ENCODE data around the gene RYR2. TPM values are rescaled to one million over a fixed set of nuclear protein-coding genes. Genes with fewer than 3 reads are reported as not detected.

RYR2 gene
- total RNA-seq, 1 experiment from 2014 or later, result 3.4 TPM

DNA sequence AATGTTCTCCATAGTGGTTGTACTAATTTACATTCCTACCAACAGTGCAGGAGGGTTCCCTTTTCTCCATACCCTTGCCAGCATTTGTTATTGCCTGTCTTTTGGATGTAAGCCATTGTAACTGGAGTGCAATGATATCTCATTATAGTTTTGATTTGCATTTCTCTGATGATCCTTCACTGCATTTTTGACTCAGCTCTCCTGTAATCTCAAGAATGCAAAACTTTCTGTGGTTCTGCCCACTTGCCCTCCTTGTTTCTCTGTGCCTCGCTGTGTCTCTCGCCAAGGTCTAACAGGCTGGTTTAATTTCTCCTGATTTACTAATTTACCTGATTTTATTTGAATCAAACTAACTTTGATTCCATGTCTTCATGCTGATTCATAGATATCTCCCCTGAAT, 440.8 kb downstream of the RYR2 start:
- no peak overlapping the region for H4K5ac ChIP-seq (ENCODE audit: insufficient read length, low read depth, low read length)
- H3K23me2 ChIP-seq (ENCODE audit: insufficient read length, low read depth, low read length, poor library complexity, severe bottlenecking), result no peaks in the 10 kb centered on the region
- no peak overlapping the region for H3K27ac ChIP-seq (ENCODE audit: insufficient read length, low read depth, low read length)
- no peaks in the 10 kb centered on the region for H3K27me3 ChIP-seq (ENCODE audit: insufficient read depth, low read length)
- no peaks in the 10 kb centered on the region for H4K20me1 ChIP-seq (ENCODE audit: control insufficient read depth, insufficient read depth, insufficient read length)
- no peak overlapping the region for H3K4me3 Mint-ChIP-seq
- no peaks in the 10 kb centered on the region for H3K4me1 Mint-ChIP-seq
- no peaks in the 10 kb centered on the region for H3K36me3 Mint-ChIP-seq (ENCODE audit: insufficient read depth in 1 of 3, low read depth in 3 of 3)
- no peak overlapping the region for H3K14ac ChIP-seq (ENCODE audit: insufficient read depth, low read length)
- H2AFZ ChIP-seq (ENCODE audit: low read length), result no peak overlapping the region
- no peak overlapping the region for H3K56ac ChIP-seq (ENCODE audit: insufficient read length, low read depth, low read length)
- no peak overlapping the region for H3T11ph ChIP-seq (ENCODE audit: low read length)
- no peak overlapping the region for H2BK20ac ChIP-seq (ENCODE audit: low read depth, low read length, poor library complexity, severe bottlenecking)
- no peaks in the 10 kb centered on the region for H3K27me3 Mint-ChIP-seq (ENCODE audit: low read depth)
- H4K8ac ChIP-seq (replicated peaks; ENCODE audit: insufficient read length, low read depth, low read length), result no peak overlapping the region
- H2BK12ac ChIP-seq (ENCODE audit: insufficient read length, low read depth, low read length), result no peak overlapping the region
- H3K4me2 ChIP-seq (ENCODE audit: insufficient read depth, insufficient read length, low read length), result no peak overlapping the region
- H2BK120ac ChIP-seq (ENCODE audit: low read depth, low read length, poor library complexity, severe bottlenecking), result no peak overlapping the region
- no peak overlapping the region for H3K18ac ChIP-seq (ENCODE audit: insufficient read length, low read depth, low read length)
- H3K27ac Mint-ChIP-seq, result no peak overlapping the region
- TF ChIP-seq, protein P1, sequence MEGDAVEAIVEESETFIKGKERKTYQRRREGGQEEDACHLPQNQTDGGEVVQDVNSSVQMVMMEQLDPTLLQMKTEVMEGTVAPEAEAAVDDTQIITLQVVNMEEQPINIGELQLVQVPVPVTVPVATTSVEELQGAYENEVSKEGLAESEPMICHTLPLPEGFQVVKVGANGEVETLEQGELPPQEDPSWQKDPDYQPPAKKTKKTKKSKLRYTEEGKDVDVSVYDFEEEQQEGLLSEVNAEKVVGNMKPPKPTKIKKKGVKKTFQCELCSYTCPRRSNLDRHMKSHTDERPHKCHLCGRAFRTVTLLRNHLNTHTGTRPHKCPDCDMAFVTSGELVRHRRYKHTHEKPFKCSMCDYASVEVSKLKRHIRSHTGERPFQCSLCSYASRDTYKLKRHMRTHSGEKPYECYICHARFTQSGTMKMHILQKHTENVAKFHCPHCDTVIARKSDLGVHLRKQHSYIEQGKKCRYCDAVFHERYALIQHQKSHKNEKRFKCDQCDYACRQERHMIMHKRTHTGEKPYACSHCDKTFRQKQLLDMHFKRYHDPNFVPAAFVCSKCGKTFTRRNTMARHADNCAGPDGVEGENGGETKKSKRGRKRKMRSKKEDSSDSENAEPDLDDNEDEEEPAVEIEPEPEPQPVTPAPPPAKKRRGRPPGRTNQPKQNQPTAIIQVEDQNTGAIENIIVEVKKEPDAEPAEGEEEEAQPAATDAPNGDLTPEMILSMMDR (conservative IDR thresholded peaks at IDR 0.05), result no peak
- no peak overlapping the region for H3K9ac ChIP-seq (ENCODE audit: extremely low read depth, insufficient read length, low read length)
- no peak overlapping the region for H2BK5ac ChIP-seq (ENCODE audit: insufficient read length, low read length)
- H2AK5ac ChIP-seq (ENCODE audit: insufficient read length, low read length), result no peak overlapping the region
- no peaks in the 10 kb centered on the region for H3K9me3 Mint-ChIP-seq
- no peak for DNase-seq
- H3K9me3 ChIP-seq (ENCODE audit: control insufficient read depth, low read depth, low read length), result no peaks in the 10 kb centered on the region
- H2BK15ac ChIP-seq (ENCODE audit: low read depth, low read length), result no peak overlapping the region
- no peak overlapping the region for H4K91ac ChIP-seq (ENCODE audit: insufficient read length, low read depth, low read length)
- peaks cover 2% of the 10 kb centered on the region; the same call in 1 of the 2 replicates for H3K4me1 ChIP-seq (ENCODE audit: insufficient read depth, low read length)
- H3K79me2 ChIP-seq (ENCODE audit: insufficient read depth, low read length), result no peaks in the 10 kb centered on the region
- no peak overlapping the region for H3K4ac ChIP-seq (ENCODE audit: low read depth, low read length)
- no peak overlapping the region for H3K23ac ChIP-seq (ENCODE audit: insufficient read length, low read depth, low read length)
- no CpG with 5 or more reads among the region's 2 CpGs for WGBS (ENCODE audit: extremely low coverage, insufficient read length, low lambda C conversion rate)
- H3K79me1 ChIP-seq (ENCODE audit: insufficient read depth, low read depth, low read length, poor library complexity, severe bottlenecking), result no peaks in the 10 kb centered on the region
